GM21529 (cell line): Measurements from ENCODE around the gene KPNB1.

Experiments
- ATAC-seq: cut with Tn5 transposase; IDR thresholded peaks from one replicate; pipeline ENCODE4 v1.9.1; 2021; ENCODE audit not compliant: unreplicated experiment

Gene KPNB1

DNA sequence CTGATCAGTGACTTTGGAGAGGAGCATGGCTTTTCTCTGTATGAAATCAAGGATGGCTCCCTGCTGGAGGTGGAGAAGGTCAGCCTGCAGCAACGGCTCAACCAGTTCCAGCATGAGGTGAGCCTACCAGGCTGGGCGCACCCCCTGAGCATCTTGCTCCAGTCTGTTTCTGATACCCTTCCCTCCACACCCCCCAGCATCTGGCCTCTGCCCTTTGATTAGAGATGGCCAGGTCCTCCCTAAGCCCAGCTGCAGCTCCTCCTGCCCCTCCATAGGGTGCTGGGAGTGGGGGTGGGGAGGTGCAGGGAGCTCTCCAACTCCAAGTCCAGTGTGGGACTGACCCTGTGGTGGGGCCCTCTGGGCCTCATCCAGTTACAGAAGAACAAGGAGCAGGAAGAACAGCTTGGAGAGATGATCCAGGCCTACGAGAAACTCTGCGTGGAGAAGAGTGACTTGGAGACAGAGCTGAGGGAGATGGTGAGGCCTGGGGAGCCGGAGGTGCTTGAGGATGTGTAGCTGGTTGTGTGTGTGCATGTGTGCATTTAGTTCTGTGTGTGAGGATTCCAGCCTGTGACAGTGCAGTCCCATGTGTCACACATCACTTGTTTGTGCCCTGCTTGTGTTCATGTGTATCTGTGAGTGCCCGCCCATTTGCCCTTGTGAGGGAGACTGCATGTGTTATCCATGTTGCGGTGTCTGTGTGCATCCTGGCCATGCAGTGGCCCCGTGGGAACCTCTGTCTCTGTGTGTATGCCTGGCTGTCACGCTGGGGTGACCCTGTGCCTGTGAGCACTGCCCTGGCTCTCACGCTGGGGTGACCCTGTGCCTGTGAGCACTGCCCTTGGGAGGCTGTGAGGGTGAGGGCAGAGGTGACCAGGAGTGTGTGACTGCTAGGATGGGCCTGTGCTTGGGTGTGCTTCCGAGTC is 47.3 kb downstream of the KPNB1 start:
- no peak for ATAC-seq

DNA sequence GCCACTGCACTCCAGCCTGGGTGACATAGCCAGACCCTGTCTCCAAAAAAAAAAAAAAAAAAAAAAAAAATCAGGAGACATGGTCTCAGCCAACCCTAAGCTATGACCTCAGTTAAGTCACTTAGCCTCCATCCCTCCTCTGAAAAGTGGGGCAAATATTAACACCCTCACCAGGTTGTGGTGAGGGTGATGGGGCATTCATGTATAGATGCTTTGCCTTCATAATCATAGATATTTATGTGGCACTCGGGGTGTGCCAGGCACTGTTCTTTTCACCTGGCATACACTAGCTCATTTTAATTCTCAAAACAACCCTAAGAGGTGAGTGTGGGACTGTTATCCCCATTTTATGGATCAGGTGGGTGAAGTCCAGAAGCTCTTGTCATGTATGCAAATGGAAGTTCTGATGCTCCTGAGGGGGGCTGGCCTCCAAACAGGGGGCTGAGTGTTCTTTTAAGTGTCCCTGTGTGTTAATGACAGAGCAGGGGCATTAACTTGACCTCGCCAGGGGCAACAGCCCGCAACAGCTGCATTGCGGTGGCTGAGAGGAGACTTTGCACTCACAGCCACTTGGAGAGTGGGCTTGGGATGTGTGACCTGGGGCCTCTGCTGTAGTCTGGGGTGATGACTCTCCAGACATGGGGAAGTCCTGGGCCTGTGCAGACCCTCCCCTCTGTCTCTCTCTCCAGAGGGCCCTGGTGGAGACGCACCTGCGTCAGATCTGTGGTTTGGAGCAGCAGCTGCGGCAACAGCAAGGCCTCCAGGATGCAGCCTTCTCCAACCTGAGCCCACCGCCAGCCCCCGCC is 48.4 kb downstream of the KPNB1 start:
- ATAC-seq, result no peak

DNA sequence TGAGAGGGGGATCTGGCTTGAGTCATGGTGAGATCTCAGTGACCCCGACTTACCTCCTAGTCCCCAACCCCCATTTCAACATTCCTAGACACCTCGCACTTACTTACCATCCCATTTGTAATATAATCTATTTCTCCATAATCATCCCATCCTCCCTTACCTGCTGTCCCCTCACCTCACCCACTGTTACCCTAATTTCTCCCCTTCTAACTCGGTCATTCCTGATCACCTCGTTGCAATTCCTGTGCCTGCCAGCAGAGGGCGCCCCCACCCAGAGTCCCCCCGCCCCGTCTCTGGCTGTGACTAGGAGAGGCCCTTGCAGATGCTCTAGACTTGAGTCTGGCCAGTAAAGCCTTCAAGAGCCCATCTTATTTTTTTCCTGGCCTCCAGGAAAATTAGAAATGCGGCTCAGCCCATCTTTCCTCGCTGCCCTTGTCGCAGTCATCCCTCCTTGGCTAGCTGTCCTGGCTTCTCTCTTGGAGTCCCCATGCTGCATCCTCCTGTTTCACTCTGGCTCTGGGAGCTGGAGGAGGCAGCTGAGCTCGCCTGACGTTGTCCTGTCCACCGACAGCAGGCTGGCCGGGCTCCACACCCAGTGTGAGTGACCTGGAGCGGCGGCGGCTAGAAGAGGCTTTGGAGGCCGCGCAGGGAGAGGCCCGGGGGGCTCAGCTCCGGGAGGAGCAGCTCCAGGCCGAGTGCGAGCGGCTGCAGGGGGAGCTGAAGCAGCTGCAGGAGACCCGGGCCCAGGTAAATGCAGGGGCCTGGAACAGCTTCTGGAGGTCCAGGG is 49.2 kb downstream of the KPNB1 start:
- no peak for ATAC-seq

DNA sequence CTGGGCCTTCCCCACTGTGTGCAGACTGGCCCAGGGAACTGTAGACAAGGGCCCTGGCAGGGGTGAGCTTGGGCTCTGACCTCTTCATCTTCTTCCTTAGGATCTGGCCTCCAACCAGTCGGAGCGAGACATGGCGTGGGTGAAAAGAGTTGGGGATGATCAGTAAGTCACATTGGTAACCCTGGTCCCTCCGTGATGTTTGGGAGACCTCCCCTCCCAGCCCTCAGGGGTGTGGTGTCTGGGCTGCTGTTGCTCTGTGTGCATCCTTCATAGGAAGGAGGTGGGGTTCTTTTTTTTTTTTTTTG is 49.8 kb downstream of the KPNB1 start:
- ATAC-seq, result no peak

DNA sequence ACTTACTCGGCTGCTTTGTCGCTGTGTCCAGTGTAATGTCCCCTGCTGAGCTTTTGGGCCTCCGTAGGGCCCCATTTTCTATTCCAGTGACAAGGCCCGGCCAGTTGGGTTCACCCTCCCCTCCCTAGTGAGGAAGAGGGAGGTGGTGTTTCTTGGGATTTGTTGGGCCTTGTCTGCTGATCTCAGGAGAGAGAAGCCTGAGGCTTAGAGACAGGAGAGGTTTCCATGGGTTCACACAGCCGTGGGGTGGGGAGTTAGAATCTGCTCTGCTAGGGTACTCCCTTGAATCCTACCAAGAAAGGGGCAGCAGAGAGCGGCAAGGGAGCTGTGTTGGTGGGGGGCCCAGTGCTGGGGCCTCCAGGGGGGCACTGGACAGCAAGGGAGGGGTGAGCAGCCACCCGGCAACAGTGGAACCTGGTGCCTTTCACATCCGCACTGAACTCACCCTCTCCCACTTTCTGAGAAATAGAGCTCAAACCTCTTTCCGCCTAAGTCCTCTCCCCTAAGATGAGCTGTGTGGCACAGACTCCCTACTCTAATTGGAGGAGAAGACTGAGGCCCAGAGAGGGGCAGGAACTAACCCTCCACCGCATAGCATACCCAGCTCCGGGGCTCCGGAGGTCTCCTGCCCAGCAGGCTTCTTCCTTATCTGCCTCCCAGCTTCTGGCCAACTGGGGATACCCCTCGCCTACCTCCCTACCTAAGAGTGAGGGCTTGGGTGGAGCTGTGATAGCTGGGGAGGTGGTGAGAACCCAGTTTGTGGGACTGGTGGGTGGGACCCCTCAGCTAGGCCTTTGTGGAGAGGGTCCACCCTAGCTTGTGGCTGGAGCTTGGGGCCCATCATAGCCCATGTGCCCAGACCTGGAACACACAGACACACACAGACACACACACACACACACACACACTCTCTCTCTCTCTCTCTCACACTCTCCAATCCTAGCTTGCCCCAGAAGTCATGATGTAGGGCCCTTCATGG is 51.0 kb downstream of the KPNB1 start:
- no peak for ATAC-seq

DNA sequence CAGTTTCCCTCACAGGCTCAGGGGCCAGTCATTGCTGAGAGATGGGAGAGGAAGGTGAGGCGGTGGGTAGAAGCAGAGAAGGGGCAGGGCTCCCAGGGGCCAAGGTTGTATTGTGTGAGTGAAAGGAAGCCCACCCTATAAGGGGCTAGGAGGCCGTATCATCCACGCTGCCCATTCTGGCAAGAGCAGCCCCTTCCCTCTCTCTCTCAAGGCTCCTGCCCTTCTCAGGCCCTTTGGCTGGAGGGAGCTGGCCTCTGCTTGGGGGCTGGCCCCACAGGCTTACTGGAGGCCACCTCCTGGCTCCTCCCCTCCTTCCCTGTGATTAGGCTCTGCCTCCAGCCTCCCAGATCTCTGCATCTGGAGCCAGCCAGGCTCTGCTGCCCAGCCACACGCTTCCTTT is 51.9 kb downstream of the KPNB1 start:
- ATAC-seq, result no peak

DNA sequence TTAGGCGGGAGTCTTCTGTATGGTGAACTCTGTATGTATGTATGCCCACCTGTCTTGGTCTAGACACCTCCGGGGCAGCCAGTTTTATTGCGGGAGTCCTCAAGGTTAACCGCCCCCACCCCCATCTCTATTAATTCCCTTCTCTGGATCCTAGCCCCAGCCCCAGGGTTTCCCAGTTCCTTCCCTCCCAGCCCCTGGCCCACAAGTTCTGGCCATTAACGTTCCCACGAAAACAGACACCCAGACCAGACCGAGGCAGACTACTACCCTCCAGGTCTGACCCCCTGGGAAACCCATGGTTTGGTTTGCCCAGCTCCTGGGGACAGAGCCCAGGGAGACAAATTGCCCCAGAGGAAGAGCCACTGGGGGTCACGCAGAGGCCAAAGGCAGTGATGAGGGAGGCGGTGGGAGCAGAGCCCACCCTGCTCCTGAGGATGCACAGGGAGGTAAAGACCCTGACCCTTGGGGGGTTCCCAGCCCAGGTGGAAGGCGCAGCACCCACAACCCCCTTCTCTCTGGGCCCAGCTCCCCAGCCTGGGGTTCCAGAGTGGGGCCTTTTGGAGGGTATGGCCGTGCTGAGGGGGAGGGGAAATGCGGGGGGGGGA is 52.8 kb downstream of the KPNB1 start:
- no peak for ATAC-seq

DNA sequence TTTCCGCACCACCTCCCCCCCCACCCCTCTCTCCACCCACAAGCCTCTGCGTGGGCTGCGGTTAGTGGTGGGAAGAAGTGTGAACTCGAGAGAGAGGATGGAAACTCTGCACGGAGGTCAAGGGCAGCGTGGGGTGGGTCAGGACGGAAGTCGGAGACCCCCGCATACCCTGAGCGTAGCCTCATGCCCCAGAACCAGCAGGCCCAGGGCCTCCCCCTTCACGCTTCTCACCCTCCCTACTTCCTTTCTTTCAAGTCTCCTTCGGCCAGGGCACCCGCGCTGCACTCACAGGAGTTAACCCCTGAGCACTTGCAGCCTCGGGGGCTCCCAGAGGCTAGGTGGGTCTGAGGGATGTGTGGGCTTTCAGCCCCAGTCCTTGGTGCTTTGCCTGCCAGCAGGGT is 53.5 kb downstream of the KPNB1 start:
- ATAC-seq, result no peak

DNA sequence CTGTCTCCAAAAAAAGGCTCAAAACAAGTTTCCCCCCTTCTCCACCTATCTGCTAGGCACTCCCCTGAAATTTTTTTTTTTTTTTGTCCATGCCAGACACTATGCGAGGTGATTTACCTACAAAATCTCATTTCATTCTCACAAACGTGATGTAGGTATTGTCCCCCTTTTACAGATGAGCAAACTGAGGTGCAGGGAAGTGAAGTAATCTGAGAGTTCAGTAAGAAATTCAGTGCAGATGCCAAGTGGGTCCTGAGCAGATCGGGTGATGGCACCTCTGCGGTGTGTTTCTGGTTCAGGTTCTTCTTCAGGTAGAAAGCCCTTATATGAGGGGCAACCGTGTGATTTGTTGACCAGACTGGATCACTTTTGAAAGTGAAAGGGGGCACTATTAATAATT is 54.0 kb downstream of the KPNB1 start:
- ATAC-seq, result no peak

DNA sequence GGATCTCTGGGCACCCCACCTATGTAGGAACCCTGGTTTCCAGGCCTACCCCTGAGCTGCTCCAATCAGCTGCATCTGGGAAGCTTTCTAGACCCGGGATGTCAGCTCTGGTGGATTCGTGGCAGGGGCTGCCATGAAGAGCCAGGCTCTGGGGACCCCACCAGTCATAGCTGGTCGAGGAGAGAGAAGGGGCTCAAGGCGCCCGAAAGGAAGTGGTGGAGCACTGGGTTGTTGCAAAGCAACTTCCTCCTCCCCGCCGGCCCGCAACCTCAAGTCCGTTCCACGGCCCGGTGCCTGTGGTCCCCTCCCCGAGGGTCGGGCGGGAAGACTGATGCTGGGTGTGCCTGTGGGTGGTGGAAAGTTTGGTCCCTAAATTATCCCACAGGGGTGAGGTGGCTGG is 54.4 kb downstream of the KPNB1 start:
- no peak for ATAC-seq

DNA sequence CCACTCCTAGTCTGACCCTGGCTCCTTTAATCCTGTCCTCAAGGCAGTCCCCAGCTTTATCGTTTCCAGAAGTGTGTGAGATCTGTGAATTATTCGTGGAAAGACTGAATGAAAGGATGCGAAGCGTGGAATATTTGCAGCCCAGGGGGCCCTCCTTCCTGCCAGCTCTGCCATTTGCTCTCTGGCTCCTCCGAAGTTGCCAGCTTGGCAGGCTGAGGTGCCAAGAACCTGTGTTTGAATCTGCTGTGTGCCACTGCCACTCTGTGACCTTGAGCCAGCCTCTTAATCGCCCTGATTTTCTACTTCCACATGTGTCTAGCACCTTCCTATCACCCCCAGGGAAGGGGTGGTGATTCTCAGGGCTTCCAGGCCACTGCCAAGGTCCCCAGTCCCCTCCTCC is 55.0 kb downstream of the KPNB1 start:
- ATAC-seq, result no peak

DNA sequence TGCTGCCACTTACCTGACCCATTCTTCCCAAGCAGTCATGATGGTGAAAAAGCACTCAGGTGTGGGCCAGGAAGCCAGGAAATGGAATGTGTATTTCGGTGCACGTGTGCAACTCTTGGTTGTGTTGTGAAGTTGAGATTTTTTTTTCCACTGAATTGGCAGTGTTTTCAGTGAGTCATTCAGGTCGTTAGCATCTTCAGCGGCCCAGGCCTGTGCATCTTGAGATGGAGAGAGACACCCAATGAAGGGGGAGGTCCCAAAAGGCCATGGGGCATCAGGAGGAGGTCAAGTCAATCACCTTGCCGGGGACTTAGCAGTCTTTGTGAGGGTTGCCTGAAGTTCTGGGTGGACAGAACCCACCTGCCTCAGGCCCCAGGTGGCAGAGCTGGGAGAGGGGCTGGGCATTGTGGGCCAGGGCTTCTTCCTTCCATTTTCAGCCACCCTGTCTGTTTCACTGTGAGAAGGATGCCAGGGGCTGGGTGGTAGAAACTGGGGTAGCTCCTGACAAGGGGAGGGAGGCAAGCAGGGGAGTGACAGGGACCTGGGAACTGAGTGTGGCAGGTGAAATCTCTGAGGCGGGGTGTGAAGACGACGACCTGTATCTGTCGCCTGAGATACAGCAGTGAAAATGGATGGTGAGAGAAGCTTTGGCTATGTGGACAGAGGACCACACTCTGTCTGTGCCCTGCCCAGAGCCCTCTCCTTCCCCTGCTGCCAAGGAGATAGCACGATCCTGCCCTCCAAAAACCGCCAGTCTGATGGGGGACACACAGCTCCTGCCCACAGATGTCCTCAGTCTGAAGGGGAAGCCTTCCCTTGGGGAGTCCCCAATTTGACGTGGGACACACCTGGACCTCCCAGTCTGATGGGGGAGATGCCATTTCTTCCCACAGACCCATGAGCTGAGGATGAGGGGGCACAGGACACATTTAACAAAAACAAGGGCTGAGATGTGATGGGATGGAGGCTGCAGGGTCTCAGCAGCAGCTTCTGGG is 56.1 kb downstream of the KPNB1 start:
- no peak for ATAC-seq

DNA sequence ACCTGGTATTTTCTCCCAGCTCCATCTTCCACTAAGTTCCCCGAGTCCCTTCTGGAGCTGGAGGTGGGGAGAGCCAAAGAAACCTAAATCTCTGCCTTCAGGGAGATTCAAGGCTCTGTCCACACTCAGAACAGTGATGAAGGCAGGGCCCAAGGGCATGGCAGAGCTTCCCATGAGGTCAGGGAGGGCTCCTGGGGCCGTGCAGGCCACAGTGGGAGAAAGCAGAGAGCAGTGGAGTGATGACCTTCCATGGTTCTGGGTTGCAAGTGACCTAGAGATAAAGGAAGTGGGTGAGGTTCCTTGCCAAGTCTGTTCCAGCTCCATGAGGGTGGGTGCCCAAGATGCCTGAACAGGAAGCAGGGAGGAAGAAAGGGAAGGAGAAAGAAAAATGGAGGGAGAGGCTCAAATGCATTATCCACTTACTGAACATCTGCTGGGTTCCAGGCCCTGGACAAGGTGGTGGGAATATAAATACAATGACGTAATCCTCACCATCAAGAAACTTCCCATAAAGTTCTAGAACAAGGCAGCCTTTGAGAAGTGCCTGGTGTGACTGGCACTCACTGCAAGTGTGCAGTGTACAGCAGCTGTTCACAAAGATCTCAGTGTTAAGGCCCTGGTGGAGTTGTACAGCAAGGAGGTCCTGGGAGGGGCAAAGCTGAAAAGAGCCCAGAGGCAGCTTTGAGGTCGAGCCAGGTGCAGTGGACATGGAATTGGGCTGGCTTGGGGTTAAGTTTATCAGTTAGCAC is 57.5 kb downstream of the KPNB1 start:
- no peak for ATAC-seq

DNA sequence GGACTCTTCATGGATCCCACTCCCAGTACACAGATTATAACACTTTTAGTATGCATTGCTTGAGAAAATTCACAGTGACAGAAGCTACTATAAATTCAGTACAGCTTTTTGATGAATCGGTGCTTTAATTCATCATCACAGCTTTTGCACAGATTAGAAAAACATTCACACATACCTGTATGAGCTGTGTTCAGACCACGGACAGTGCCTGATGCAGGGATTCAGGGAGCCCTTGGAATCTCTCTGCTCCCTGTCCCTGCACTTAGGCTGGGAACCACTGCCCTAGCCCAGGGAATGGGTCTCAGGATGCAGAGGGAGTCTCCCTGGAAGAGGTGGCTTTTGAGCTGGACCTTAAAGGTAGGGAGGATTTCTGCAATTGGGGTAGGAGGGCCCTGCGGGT is 58.2 kb downstream of the KPNB1 start:
- no peak for ATAC-seq

DNA sequence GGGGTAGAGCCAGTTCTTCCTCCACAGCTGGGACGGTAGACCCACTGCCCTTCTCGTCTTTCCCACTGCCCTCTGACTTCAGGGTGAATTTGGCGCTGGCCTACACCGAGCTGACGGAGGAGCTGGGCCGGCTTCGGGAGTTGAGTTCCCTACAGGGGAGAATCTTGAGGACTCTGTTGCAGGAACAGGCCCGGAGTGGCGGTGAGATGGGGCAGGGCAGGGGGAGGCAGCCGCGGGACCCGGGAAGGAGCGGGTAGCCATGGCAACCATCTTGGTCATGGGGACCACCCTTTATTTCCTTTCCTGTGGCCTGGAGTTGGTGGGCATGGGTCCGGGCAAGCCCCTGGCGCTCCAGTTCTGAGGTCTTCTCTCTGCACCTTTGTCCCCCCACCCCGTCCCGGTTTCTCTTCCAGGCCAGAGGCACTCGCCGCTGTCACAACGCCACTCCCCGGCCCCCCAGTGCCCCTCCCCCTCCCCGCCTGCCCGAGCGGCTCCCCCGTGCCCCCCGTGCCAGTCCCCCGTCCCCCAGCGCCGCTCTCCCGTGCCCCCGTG is 58.7 kb downstream of the KPNB1 start:
- ATAC-seq, result no peak

DNA sequence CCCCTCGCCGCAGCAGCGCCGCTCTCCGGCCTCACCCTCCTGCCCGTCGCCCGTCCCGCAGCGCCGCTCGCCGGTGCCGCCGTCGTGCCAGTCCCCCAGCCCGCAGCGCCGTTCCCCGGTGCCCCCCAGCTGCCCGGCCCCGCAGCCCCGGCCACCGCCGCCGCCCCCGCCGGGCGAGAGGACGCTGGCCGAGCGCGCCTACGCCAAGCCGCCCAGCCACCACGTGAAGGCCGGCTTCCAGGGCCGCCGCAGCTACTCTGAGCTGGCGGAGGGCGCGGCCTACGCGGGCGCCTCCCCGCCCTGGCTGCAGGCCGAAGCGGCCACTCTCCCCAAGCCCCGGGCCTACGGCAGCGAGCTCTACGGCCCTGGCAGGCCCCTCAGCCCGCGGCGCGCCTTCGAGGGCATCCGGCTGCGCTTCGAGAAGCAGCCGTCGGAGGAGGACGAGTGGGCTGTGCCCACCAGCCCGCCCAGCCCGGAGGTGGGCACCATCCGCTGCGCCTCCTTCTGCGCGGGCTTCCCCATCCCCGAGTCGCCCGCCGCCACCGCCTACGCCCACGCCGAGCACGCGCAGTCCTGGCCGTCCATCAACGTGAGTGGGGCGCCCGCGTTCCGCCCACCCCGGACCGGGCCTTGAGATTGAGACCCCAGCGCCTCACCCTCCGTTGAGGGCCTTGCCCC is 59.3 kb downstream of the KPNB1 start:
- no peak for ATAC-seq

DNA sequence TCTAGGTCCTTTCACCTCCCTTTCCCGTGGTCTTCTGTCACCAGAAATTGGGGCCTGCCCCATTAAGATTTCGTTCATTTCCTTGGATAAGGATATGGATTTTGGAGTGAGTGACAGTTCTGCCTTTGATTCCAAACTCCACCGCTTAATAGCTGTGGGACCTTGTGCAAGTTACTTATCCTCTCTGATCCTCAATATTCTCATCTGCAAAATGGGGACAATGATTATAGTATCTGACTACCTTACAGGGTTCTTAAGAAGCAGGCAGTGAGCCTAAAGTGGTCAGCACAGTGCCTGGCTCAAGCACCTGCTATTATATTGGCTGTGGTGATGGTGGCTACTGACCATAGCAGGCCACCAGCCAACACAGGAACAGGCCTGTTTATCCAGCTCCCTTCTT is 59.9 kb downstream of the KPNB1 start:
- ATAC-seq, result no peak
